HCT116 (cell line): ENCODE measurements around the gene HIPK2. TPM values are rescaled to one million over a fixed set of nuclear protein-coding genes. Genes with fewer than 3 reads are reported as not detected.

ENCODE experiments used
- ATAC-seq: fragments of 200-7000 bp; cut with Tn5 transposase; 2 replicates; pipeline ENCODE4 v1.9.1; 2020; ENCODE audit warnings: mild to moderate bottlenecking, moderate library complexity
- BruUV-seq: library from RNA; stranded (reverse); fragments of 400-500 nt; replicated peaks from 2 replicates; lab custom pipeline; 2021; lab: Mats Ljungman, UMichigan
- CTCF ChIA-PET: fragments of 300-600 bp; sonication (Branson Sonifier 250); formaldehyde crosslinking; loops from one replicate; lab custom pipeline; 2021; ENCODE audit warnings: antibody characterized with exemption; lab: Charles Lee
- POLR2A ChIA-PET: fragments of 300-600, 350-600 bp; sonication (Branson Sonifier 250); formaldehyde crosslinking; loops from one replicate; lab custom pipeline; 2021; ENCODE audit warnings: antibody characterized with exemption; lab: Charles Lee
- RAD21 ChIA-PET, 2 experiments: fragments of 300-600 bp; sonication (Branson Sonifier 250); formaldehyde crosslinking; loops; one replicate each; lab custom pipeline; 2023; ENCODE audit warnings: low total read pairs in 2 of 2; ENCODE audit not compliant: uncharacterized antibody in 2 of 2, unreplicated experiment in 2 of 2, low non-redundant PET in 1 of 2; lab: Charles Lee
- DNase-seq: peaks from one replicate; pipeline ENCODE4 v3.0.0-alpha.2; 2010; ENCODE audit warnings: low read depth, low spot score
- H2AFZ ChIP-seq: fragments of 200-600 bp; shearing (Covaris generic), sonication (generic); 2 replicates; pipeline ENCODE4 v1.6.1; 2017; ENCODE audit warnings: low read depth, mixed run types, mixed read lengths, antibody characterized with exemption, low read length; ENCODE audit not compliant: poor library complexity, severe bottlenecking
- H3K27ac ChIP-seq: 2 replicates; pipeline ENCODE4 v1.5.1; 2012; ENCODE audit warnings: low read depth, low read length
- H3K27me3 ChIP-seq: fragments of 200-600 bp; sonication (generic); 2 replicates; pipeline ENCODE4 v1.6.1; 2016; ENCODE audit warnings: mixed run types, low read length, mixed read lengths; ENCODE audit not compliant: insufficient read depth
- H3K36me3 ChIP-seq, 2 experiments: fragments of 200-500 bp in 1 of 2; fragments of 200-600 bp in 1 of 2; sonication (Bioruptor generic) in 1 of 2; sonication (generic) in 1 of 2; 2 replicates each; pipeline versions ENCODE4 v1.5.1 to v1.6.1; 2014 to 2016; ENCODE audit warnings: low read length in 2 of 2, inconsistent platforms in 1 of 2, mixed read lengths in 1 of 2, mixed run types in 1 of 2; ENCODE audit not compliant: insufficient read depth in 2 of 2, control insufficient read depth in 1 of 2
- H3K4me1 ChIP-seq, 2 experiments: fragments of 200-600 bp in 1 of 2; sonication (generic) in 1 of 2; 2 replicates each; pipeline versions ENCODE4 v1.5.1 to v1.6.1; 2012 to 2017; ENCODE audit warnings: low read length in 2 of 2, inconsistent platforms in 1 of 2, mild to moderate bottlenecking in 1 of 2, mixed read lengths in 1 of 2, mixed run types in 1 of 2, moderate library complexity in 1 of 2; ENCODE audit not compliant: insufficient read depth in 2 of 2, control insufficient read depth in 1 of 2
- H3K4me2 ChIP-seq: fragments of 200-600 bp; sonication (generic); 2 replicates; pipeline ENCODE4 v1.6.1; 2017; ENCODE audit warnings: mixed run types, low read length, mixed read lengths
- H3K4me3 ChIP-seq, 2 experiments: fragments of 200-600 bp in 1 of 2; sonication (generic) in 1 of 2; replicated peaks in 1 of 2; 2 replicates each; pipeline ENCODE4 v1.5.1; 2011 to 2016; ENCODE audit warnings: low read length in 2 of 2, control low read depth in 1 of 2, low read depth in 1 of 2, mild to moderate bottlenecking in 1 of 2, mixed read lengths in 1 of 2, mixed run types in 1 of 2
- H3K79me2 ChIP-seq: fragments of 200-600 bp; sonication (generic); 2 replicates; pipeline ENCODE4 v1.6.1; 2017; ENCODE audit warnings: mild to moderate bottlenecking, mixed run types, low read length, moderate library complexity, mixed read lengths; ENCODE audit not compliant: insufficient read depth
- H3K9ac ChIP-seq: fragments of 200-600 bp; sonication (generic); 2 replicates; pipeline ENCODE4 v1.6.1; 2016; ENCODE audit warnings: low read length, mixed read lengths
- H3K9me2 ChIP-seq: fragments of 200-600 bp; sonication (generic), shearing (Covaris generic); 2 replicates; pipeline ENCODE4 v1.6.1; 2017; ENCODE audit warnings: mixed run types, mild to moderate bottlenecking, moderate library complexity; ENCODE audit not compliant: insufficient read depth
- H3K9me3 ChIP-seq, 2 experiments: fragments of 200-500 bp in 1 of 2; fragments of 200-600 bp in 1 of 2; sonication (Bioruptor generic) in 1 of 2; sonication (generic) in 1 of 2; 2 replicates each; pipeline ENCODE4 v1.6.1; 2014 to 2017; ENCODE audit warnings: low read length in 2 of 2, mixed read lengths in 2 of 2, inconsistent platforms in 1 of 2, low read depth in 1 of 2, mild to moderate bottlenecking in 1 of 2, mixed run types in 1 of 2, moderate library complexity in 1 of 2; ENCODE audit not compliant: control insufficient read depth in 1 of 2, insufficient read depth in 1 of 2
- H4K20me1 ChIP-seq: fragments of 200-600 bp; sonication (generic), shearing (Covaris generic); 2 replicates; pipeline ENCODE4 v1.6.1; 2017; ENCODE audit warnings: mixed run types, mild to moderate bottlenecking, moderate library complexity; ENCODE audit not compliant: insufficient read depth
- CBX3 ChIP-seq: IDR thresholded peaks from 2 replicates; pipeline ENCODE4 v1.6.1; 2012; ENCODE audit warnings: low read depth
- CEBPB ChIP-seq: IDR thresholded peaks from 2 replicates; pipeline ENCODE4 v1.6.1; 2012; ENCODE audit warnings: low read depth
- EGR1 ChIP-seq: IDR thresholded peaks from 2 replicates; pipeline ENCODE4 v1.6.1; 2012; ENCODE audit warnings: low read depth
- ELF1 ChIP-seq: IDR thresholded peaks from 2 replicates; pipeline ENCODE4 v1.6.1; 2012; ENCODE audit warnings: low read depth, borderline replicate concordance
- EZH2phosphoT487 ChIP-seq: fragments of 200-600 bp; IDR thresholded peaks from 2 replicates; pipeline ENCODE4 v1.6.1; 2018; ENCODE audit warnings: antibody characterized with exemption, borderline replicate concordance
- POLR2AphosphoS5 ChIP-seq: IDR thresholded peaks from 2 replicates; pipeline ENCODE4 v1.6.1; 2011; ENCODE audit warnings: mild to moderate bottlenecking, low read depth, low read length, moderate library complexity
- RAD21 ChIP-seq: IDR thresholded peaks from 2 replicates; pipeline ENCODE4 v1.6.1; 2012; ENCODE audit warnings: low read depth, mild to moderate bottlenecking
- SIN3A ChIP-seq: IDR thresholded peaks from 2 replicates; pipeline ENCODE4 v1.6.1; 2012; ENCODE audit warnings: low read depth
- SRF ChIP-seq: IDR thresholded peaks from 2 replicates; pipeline ENCODE4 v1.6.1; 2012; ENCODE audit warnings: low read depth
- TCF7L2 ChIP-seq: IDR thresholded peaks from 2 replicates; pipeline ENCODE4 v1.7.0; 2011; ENCODE audit warnings: borderline replicate concordance, inconsistent platforms; ENCODE audit not compliant: insufficient read depth, insufficient read length; ENCODE audit errors: extremely low read depth
- YY1 ChIP-seq: IDR thresholded peaks from 2 replicates; pipeline ENCODE4 v1.6.1; 2011; ENCODE audit warnings: low read length, low read depth, moderate library complexity, mild to moderate bottlenecking; ENCODE audit not compliant: insufficient replicate concordance; ENCODE audit errors: extremely low read depth
- ZFX ChIP-seq: fragments of 450-650 bp; IDR thresholded peaks from 2 replicates; pipeline ENCODE4 v1.6.1; 2017
- intact Hi-C: fragments of 100-400 bp; cut with micrococcal nuclease; formaldehyde crosslinking; loops from 2 replicates; pipeline ENCODE4 v1.10.0; 2022
- total RNA-seq: library from RNA; stranded (reverse); gene quantifications from one replicate; pipeline ENCODE4 v1.2.1, GENCODE V29; 2021; ENCODE audit not compliant: unreplicated experiment
- TF ChIP-seq, protein P1 (sequence below): IDR thresholded peaks from 2 replicates; pipeline ENCODE4 v1.6.1; 2012
- TF ChIP-seq, protein P2 (sequence below), 3 experiments: fragments of 200-600 bp in 1 of 3; sonication (generic) in 1 of 3; IDR thresholded peaks in 2 of 3; conservative IDR thresholded peaks in 1 of 3; 2 replicates each; pipeline ENCODE4 v1.5.1; 2012 to 2017; ENCODE audit warnings: low read depth in 2 of 3, low read length in 2 of 3, antibody characterized with exemption in 1 of 3, borderline replicate concordance in 1 of 3, control low read depth in 1 of 3, mild to moderate bottlenecking in 1 of 3, mixed read lengths in 1 of 3, mixed run types in 1 of 3, moderate library complexity in 1 of 3; ENCODE audit not compliant: insufficient read depth in 1 of 3

The HIPK2 gene
- total RNA-seq, 1 experiment from 2014 or later = 49.5 TPM

DNA sequence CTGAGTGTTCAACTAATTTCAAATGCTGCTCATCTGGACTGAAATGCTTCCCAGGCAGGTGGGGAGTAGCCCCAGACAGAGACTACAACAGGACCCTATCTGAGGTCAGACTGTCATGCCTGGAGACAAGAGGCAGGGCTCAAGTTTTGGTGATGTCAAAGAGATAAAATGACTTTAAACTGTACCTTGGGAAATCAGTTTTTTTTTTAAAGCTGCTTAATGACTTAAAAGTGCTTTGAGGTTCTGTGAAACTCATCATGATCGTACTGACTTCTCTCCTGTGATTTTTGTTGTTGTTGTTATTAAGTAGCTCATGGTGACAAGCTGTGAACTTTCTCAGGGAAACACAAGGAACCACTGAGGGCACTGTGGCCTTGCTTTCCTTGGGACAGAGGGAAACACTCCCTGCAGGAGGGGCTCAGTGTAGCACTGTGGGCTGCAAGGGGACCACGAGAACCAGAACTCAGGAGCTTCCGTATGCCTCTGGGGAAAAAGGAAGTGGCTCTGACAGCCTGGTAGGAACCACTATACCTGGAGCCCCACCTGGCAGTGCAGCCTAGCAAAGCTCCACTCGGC, 9.5 kb downstream of the HIPK2 start:
- Histone ChIP-seq H3K9ac (no peak overlapping the region), H3K4me2 (no peak overlapping the region), H3K79me2 (peaks cover 80% of the 10 kb centered on the region), H3K27ac (no peak overlapping the region), H3K9me3 (no peaks in the 10 kb centered on the region), H4K20me1 (0 out of 2 replicates have a peak, but pooled peaks cover 4% of the 10 kb centered on the region), H2AFZ (no peak overlapping the region), H3K4me3 (no peak overlapping the region), H3K27me3 (no peaks in the 10 kb centered on the region), H3K36me3 (no peaks in the 10 kb centered on the region), H3K9me2 (no peaks in the 10 kb centered on the region), H3K4me1 (peaks cover 31 to 41% of the 10 kb centered on the region in 2 experiments)
- DNase-seq (no peak), ATAC-seq (no peak)
- POLR2A ChIA-PET = no interaction called here
- CTCF ChIA-PET = no interaction called here
- no TSS peak for BruUV-seq
- RAD21 ChIA-PET = no interaction called here
- intact Hi-C loops = no loop called here
- TF ChIP-seq POLR2AphosphoS5 = no peak
- TF ChIP-seq EGR1 = no peak
- TF ChIP-seq, protein P1, sequence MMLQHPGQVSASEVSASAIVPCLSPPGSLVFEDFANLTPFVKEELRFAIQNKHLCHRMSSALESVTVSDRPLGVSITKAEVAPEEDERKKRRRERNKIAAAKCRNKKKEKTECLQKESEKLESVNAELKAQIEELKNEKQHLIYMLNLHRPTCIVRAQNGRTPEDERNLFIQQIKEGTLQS = no peak
- TF ChIP-seq EZH2phosphoT487 = no peak
- no peak for TF ChIP-seq ZFX
- no peak for TF ChIP-seq RAD21
- no peak for TF ChIP-seq CBX3
- no peak for TF ChIP-seq TCF7L2
- no peak for TF ChIP-seq SIN3A
- TF ChIP-seq YY1 = no peak
- no peak for TF ChIP-seq CEBPB

DNA sequence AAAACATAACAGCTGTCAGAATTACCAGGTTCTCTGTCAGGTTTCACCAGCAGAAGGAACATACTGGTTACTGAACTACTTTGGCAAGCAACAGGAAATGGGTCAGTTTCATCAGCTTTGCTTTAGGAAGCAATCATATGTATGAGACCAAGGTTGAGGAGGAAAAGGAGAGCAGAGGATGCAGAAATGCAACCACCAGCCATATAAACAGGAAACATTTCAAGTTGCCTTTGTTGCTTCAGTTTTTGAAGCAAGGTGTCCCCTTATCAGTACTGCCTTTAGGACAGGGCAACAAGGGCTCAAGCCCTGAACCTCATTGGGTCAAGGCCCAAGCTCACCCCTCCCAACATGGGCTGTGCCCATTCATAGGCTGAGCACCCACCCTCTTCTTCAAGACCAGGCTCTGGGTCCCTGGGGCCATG, 10.2 kb downstream of the HIPK2 start:
- CTCF ChIA-PET = no interaction called here
- no peak overlapping the region for H3K9ac ChIP-seq
- H2AFZ ChIP-seq = no peak overlapping the region
- no peaks in the 10 kb centered on the region for H3K27me3 ChIP-seq
- DNase-seq = no peak
- no TSS peak for BruUV-seq
- POLR2A ChIA-PET = no interaction called here
- no peak for TF ChIP-seq ELF1
- TF ChIP-seq, protein P2, sequence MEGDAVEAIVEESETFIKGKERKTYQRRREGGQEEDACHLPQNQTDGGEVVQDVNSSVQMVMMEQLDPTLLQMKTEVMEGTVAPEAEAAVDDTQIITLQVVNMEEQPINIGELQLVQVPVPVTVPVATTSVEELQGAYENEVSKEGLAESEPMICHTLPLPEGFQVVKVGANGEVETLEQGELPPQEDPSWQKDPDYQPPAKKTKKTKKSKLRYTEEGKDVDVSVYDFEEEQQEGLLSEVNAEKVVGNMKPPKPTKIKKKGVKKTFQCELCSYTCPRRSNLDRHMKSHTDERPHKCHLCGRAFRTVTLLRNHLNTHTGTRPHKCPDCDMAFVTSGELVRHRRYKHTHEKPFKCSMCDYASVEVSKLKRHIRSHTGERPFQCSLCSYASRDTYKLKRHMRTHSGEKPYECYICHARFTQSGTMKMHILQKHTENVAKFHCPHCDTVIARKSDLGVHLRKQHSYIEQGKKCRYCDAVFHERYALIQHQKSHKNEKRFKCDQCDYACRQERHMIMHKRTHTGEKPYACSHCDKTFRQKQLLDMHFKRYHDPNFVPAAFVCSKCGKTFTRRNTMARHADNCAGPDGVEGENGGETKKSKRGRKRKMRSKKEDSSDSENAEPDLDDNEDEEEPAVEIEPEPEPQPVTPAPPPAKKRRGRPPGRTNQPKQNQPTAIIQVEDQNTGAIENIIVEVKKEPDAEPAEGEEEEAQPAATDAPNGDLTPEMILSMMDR (IDR thresholded peaks at IDR 0.05 in 2 of 3, conservative IDR thresholded peaks at IDR 0.05 in 1 of 3; ENCODE audit: borderline replicate concordance in 1 of 3, insufficient read depth in 1 of 3, low read depth in 2 of 3, low read length in 2 of 3) = no peak
- TF ChIP-seq CBX3 = no peak
- no peak for TF ChIP-seq YY1
- no peak for TF ChIP-seq TCF7L2
- TF ChIP-seq SRF = no peak
- TF ChIP-seq, all 23 proteins: peak for 0
- H3K79me2 ChIP-seq = peaks cover 80% of the 10 kb centered on the region
- intact Hi-C loops = no loop called here
- H4K20me1 ChIP-seq = 0 out of 2 replicates have a peak, but pooled peaks cover 4% of the 10 kb centered on the region
- H3K36me3 ChIP-seq = no peaks in the 10 kb centered on the region
- no peaks in the 10 kb centered on the region for H3K9me2 ChIP-seq
- H3K27ac ChIP-seq = no peak overlapping the region
- no peak overlapping the region for H3K4me3 ChIP-seq
- H3K9me3 ChIP-seq = no peaks in the 10 kb centered on the region
- peaks cover 23 to 39% of the 10 kb centered on the region in 2 experiments for H3K4me1 ChIP-seq
- ATAC-seq = no peak
- no peak overlapping the region for H3K4me2 ChIP-seq
- RAD21 ChIA-PET = no interaction called here
